Caco-2 (cell line): ENCODE results near the gene RAP2A. TPM values are rescaled to one million over a fixed set of nuclear protein-coding genes. Genes with fewer than 3 reads are reported as not detected.

Experiments
- BruUV-seq: library from RNA; stranded (reverse); fragments of 400-500 nt; replicated peaks from 2 replicates; lab custom pipeline; 2021; lab: Mats Ljungman, UMichigan
- CTCF ChIA-PET: fragments of 300-600 bp; sonication (Branson Sonifier 250); formaldehyde crosslinking; loops from one replicate; lab custom pipeline; 2022; ENCODE audit warnings: antibody characterized with exemption; lab: Charles Lee
- POLR2A ChIA-PET: fragments of 300-600 bp; sonication (Branson Sonifier 250); formaldehyde crosslinking; loops from one replicate; lab custom pipeline; 2022; ENCODE audit warnings: antibody characterized with exemption; lab: Charles Lee
- DNase-seq, 2 experiments: peaks; one replicate each; pipeline versions ENCODE4 v3.0.0 to v3.0.0-alpha.2; 2020 to 2022
- H3K27me3 ChIP-seq: replicated peaks from 2 replicates; pipeline ENCODE4 v1.6.0; 2011; ENCODE audit warnings: low read length; ENCODE audit not compliant: control insufficient read depth, insufficient read depth
- H3K36me3 ChIP-seq: 2 replicates; pipeline ENCODE4 v1.5.1; 2011; ENCODE audit warnings: low read length; ENCODE audit not compliant: control insufficient read depth, insufficient read depth
- H3K4me1 ChIP-seq: fragments of 250-450 bp; sonication (Bioruptor Pico); 2 replicates; pipeline ENCODE4 v1.5.1; 2020; ENCODE audit warnings: mild to moderate bottlenecking
- H3K4me3 ChIP-seq: 2 replicates; pipeline ENCODE4 v1.5.1; 2011; ENCODE audit warnings: low read depth, mild to moderate bottlenecking, control low read depth, low read length
- H3K9me3 ChIP-seq: fragments of 250-450 bp; sonication (Bioruptor Pico); 2 replicates; pipeline ENCODE4 v1.5.1; 2020; ENCODE audit warnings: mild to moderate bottlenecking, moderate library complexity
- H3K27ac Mint-ChIP-seq: one replicate; pipeline ENCODE4 v1.8.0; 2022; ENCODE audit warnings: mixed read lengths; ENCODE audit not compliant: unreplicated experiment
- H3K27me3 Mint-ChIP-seq: one replicate; pipeline ENCODE4 v1.8.0; 2022; ENCODE audit warnings: mixed read lengths; ENCODE audit not compliant: insufficient read depth, unreplicated experiment
- H3K36me3 Mint-ChIP-seq: one replicate; pipeline ENCODE4 v1.8.0; 2022; ENCODE audit warnings: mild to moderate bottlenecking, mixed read lengths; ENCODE audit not compliant: insufficient read depth, unreplicated experiment
- H3K4me1 Mint-ChIP-seq: one replicate; pipeline ENCODE4 v1.8.0; 2022; ENCODE audit warnings: low read depth, mixed read lengths; ENCODE audit not compliant: unreplicated experiment
- H3K4me3 Mint-ChIP-seq: one replicate; pipeline ENCODE4 v1.8.0; 2022; ENCODE audit warnings: mild to moderate bottlenecking, moderate library complexity, mixed read lengths; ENCODE audit not compliant: unreplicated experiment
- H3K9me3 Mint-ChIP-seq: one replicate; pipeline ENCODE4 v1.8.0; 2022; ENCODE audit warnings: mixed read lengths; ENCODE audit not compliant: unreplicated experiment
- CTCF ChIP-seq, 2 experiments: fragments of 200-600 bp in 1 of 2; IDR thresholded peaks; 1 replicate in 1 of 2; 2 replicates in 1 of 2; pipeline versions ENCODE4 v1.5.1 to v1.8.0; 2011 to 2022; ENCODE audit warnings: antibody characterized with exemption in 1 of 2, control low read depth in 1 of 2, inconsistent platforms in 1 of 2, low read depth in 1 of 2, low read length in 1 of 2, mild to moderate bottlenecking in 1 of 2, moderate library complexity in 1 of 2; ENCODE audit not compliant: insufficient read depth in 1 of 2, severe bottlenecking in 1 of 2, unreplicated experiment in 1 of 2
- intact Hi-C: fragments of 100-400 bp; cut with micrococcal nuclease; formaldehyde crosslinking; loops from one replicate; pipeline ENCODE4 v1.10.0; 2022; ENCODE audit not compliant: unreplicated experiment
- total RNA-seq: library from RNA; stranded (reverse); gene quantifications from 2 replicates; pipeline ENCODE4 v1.2.3, GENCODE V29; 2022

Gene RAP2A
- total RNA-seq, 1 experiment from 2014 or later = 19.7 TPM

GRCh38 chr13:97506511-97506910 is 72.5 kb downstream of the RAP2A start:
- POLR2A ChIA-PET = no interaction called here
- no peak for TF ChIP-seq CTCF (IDR thresholded peaks at IDR 0.05; ENCODE audit: insufficient read depth in 1 of 2, low read depth in 1 of 2, low read length in 1 of 2, severe bottlenecking in 1 of 2, unreplicated experiment in 1 of 2)
- CTCF ChIA-PET = interaction anchor here (1.0 kb wide), 1 partner anchor 58 kb away, joined by 5 read pairs; no protein-coding TSS in a partner anchor
- Histone ChIP-seq H3K4me3 (no peak overlapping the region), H3K9me3 (peaks cover 12% of the 10 kb centered on the region), H3K36me3 (no peaks in the 10 kb centered on the region), H3K27me3 (no peaks in the 10 kb centered on the region), H3K4me1 (no peaks in the 10 kb centered on the region)
- no peak overlapping the region for H3K27ac Mint-ChIP-seq
- no peak overlapping the region for H3K4me3 Mint-ChIP-seq
- peaks cover 2% of the 10 kb centered on the region for H3K27me3 Mint-ChIP-seq
- H3K36me3 Mint-ChIP-seq = no peaks in the 10 kb centered on the region
- DNase-seq = no peak
- H3K4me1 Mint-ChIP-seq = no peaks in the 10 kb centered on the region
- BruUV-seq = no TSS peak
- intact Hi-C loops = loop anchor here (2.0 kb wide), 1 partner anchor 72 kb away; the partner anchor contains the start of gene RAP2A
- H3K9me3 Mint-ChIP-seq = peaks cover 11% of the 10 kb centered on the region

- CTCF ChIA-PET = no interaction called here
- peaks cover 24% of the 10 kb centered on the region for H3K9me3 Mint-ChIP-seq
Observed at GRCh38 chr13:97512732-97513131, 78.8 kb downstream of the RAP2A start.

GRCh38 chr13:97515643-97516042 is 81.7 kb downstream of the RAP2A start:
- H3K4me3 ChIP-seq = no peak overlapping the region
- TF ChIP-seq CTCF (IDR thresholded peaks at IDR 0.05; ENCODE audit: insufficient read depth in 1 of 2, low read depth in 1 of 2, low read length in 1 of 2, severe bottlenecking in 1 of 2, unreplicated experiment in 1 of 2) = no peak
- no peaks in the 10 kb centered on the region for H3K36me3 Mint-ChIP-seq
- no peaks in the 10 kb centered on the region for H3K4me1 Mint-ChIP-seq
- CTCF ChIA-PET = no interaction called here
- POLR2A ChIA-PET = no interaction called here
- peaks cover 16% of the 10 kb centered on the region for H3K9me3 Mint-ChIP-seq
- intact Hi-C loops = no loop called here
- no TSS peak for BruUV-seq
- H3K27me3 ChIP-seq = no peaks in the 10 kb centered on the region
- H3K36me3 ChIP-seq = no peaks in the 10 kb centered on the region
- no peak for DNase-seq
- no peaks in the 10 kb centered on the region; the same call in 1 of the 2 replicates for H3K9me3 ChIP-seq
- no peak overlapping the region for H3K4me3 Mint-ChIP-seq
- H3K27ac Mint-ChIP-seq = no peak overlapping the region
- no peaks in the 10 kb centered on the region for H3K4me1 ChIP-seq
- H3K27me3 Mint-ChIP-seq = peaks cover 5% of the 10 kb centered on the region

More at GRCh38 chr13:97512732-97513131, 78.8 kb downstream of the RAP2A start:
- POLR2A ChIA-PET = no interaction called here
- H3K4me1 Mint-ChIP-seq = no peaks in the 10 kb centered on the region
- DNase-seq = no peak
- intact Hi-C loops = no loop called here
- no peak overlapping the region for H3K27ac Mint-ChIP-seq
- H3K27me3 Mint-ChIP-seq = peaks cover 5% of the 10 kb centered on the region
- H3K9me3 ChIP-seq = peaks cover 12% of the 10 kb centered on the region
- H3K27me3 ChIP-seq = no peaks in the 10 kb centered on the region
- H3K36me3 ChIP-seq = no peaks in the 10 kb centered on the region
- H3K4me1 ChIP-seq = no peaks in the 10 kb centered on the region
- no peak overlapping the region for H3K4me3 ChIP-seq
- BruUV-seq = no TSS peak
- TF ChIP-seq CTCF (IDR thresholded peaks at IDR 0.05; ENCODE audit: insufficient read depth in 1 of 2, low read depth in 1 of 2, low read length in 1 of 2, severe bottlenecking in 1 of 2, unreplicated experiment in 1 of 2) = no peak
- no peak overlapping the region for H3K4me3 Mint-ChIP-seq
- no peaks in the 10 kb centered on the region for H3K36me3 Mint-ChIP-seq
